ENCODE data around the gene FBXL16.

Gene FBXL16

DNA sequence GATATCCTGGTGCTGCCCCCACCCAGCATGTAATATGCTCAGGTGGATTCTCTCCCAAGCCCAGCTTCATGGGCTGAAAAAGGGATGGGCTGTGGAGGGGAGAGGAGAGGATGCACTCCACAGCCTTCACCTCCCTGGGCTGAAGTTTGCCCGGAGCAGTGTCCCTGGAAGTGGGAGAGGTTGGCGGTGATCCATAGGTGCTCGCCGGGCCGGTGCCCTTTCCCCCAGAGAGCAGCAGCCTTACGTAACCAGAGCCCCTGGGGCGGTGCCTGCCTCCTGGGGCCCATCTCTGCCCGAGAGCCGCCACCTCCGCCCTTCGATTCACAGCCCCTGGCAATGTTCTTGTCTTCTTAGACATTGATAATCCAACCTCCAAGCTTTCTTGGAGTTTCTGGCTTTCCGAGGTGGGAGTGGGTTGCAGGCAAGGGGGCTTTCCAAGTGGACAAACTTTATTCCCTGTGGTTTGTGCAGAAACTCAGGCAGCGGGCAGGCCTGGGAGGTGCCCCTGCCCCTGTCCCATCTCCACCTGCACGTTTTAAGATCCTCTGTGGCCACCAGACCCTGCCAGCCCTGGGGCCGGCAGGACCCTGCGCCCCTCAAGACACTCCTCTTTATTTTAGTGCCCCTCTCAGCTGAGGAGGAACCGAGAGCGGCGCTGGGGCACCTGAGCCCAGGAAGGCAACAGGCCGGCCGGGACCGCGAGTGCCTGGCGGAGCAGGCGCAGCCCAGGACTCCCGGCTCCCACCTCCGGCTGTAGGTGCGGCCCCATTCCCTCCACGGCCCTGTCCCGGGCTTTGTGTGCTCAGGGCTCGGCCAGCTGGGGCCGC is 59.5 kb downstream of the FBXL16 start:
- in situ Hi-C loops (cut with MboI; ENCODE audit: low sequenced_read_pairs), result no loop called here

- in situ Hi-C loops (cut with MboI; ENCODE audit: low sequenced_read_pairs), result no loop called here
Measured at GRCh38 chr16:644556-644955, 61.0 kb downstream of the FBXL16 start.

- in situ Hi-C loops (cut with MboI; ENCODE audit: low sequenced_read_pairs), result no loop called here
Measured at GRCh38 chr16:643050-643368, 62.6 kb downstream of the FBXL16 start.

All from hTERT RPE-1 (cell line).